Left ventricle myocardium superior (tissue), 1 donor: ENCODE data around the gene ITSN1. TPM values are rescaled to one million over a fixed set of nuclear protein-coding genes. Genes with fewer than 3 reads are reported as not detected.
A peak's percentile ranks its signal among the peaks of the same experiment; 100 is the strongest.
"Not testable (repeated sequence)": the region's sequence is repeated elsewhere in the genome, so short reads cannot be mapped to it uniquely, and the experiment has no call there.

ENCODE experiments used
- ATAC-seq: fragments of 200-7000 bp; cut with Tn5 transposase; one replicate; pipeline ENCODE4 v1.9.1; 2020; ENCODE audit warnings: mild to moderate bottlenecking, moderate library complexity
- DNase-seq: peaks from one replicate; pipeline ENCODE4 v3.0.0-alpha.2; 2020
- intact Hi-C: fragments of 100-400 bp; cut with micrococcal nuclease; formaldehyde crosslinking; loops from one replicate; pipeline ENCODE4 v1.11.0; 2022
- total RNA-seq: library from RNA; stranded (reverse); fragmentation: NEBNext Ultra II Directional; extraction: Animal tissue kit (Norgen Biotek cat#: 25700); gene quantifications from one replicate; pipeline ENCODE4 v1.2.1, GENCODE V29; 2021
- donor health status: DM: no; HTN: yes; CAD: no; lungs with severe emphysema.

The ITSN1 gene
- total RNA-seq, 1 donor from 2014 or later: 44.4 TPM

GRCh38 chr21:33895356-33895755 is 253.1 kb downstream of the ITSN1 start:
- intact Hi-C loops: no loop called here
- ATAC-seq (no peak), DNase-seq (no peak)

- intact Hi-C loops: no loop called here
- DNase-seq (no peak), ATAC-seq (no peak)
These were observed 254.4 kb downstream of the ITSN1 start for GRCh38 chr21:33896691-33897090.

GRCh38 chr21:33897098-33897497 is 254.8 kb downstream of the ITSN1 start:
- DNase-seq (no peak), ATAC-seq (no peak)
- intact Hi-C loops: no loop called here

- ATAC-seq (no peak), DNase-seq (no peak)
- intact Hi-C loops: no loop called here
These were observed 255.4 kb downstream of the ITSN1 start for GRCh38 chr21:33897739-33898138.

GRCh38 chr21:33898586-33898985 is 256.3 kb downstream of the ITSN1 start:
- DNase-seq (no peak), ATAC-seq (no peak)
- intact Hi-C loops: no loop called here

GRCh38 chr21:33899199-33899598 is 256.9 kb downstream of the ITSN1 start:
- DNase-seq (no peak), ATAC-seq (no peak)
- intact Hi-C loops: no loop called here

- no peak for DNase-seq
- ATAC-seq: peak; percentile 63
- intact Hi-C loops: no loop called here
These were observed 259.3 kb downstream of the ITSN1 start for GRCh38 chr21:33901412-33902288.

- intact Hi-C loops: no loop called here
- ATAC-seq (peak; percentile 69), DNase-seq (peak; percentile 48)
These were observed 260.0 kb downstream of the ITSN1 start for GRCh38 chr21:33902349-33902748.

- intact Hi-C loops: no loop called here
- ATAC-seq: no peak
- no peak for DNase-seq
These were observed 261.7 kb downstream of the ITSN1 start for GRCh38 chr21:33904041-33904440.

GRCh38 chr21:33908760-33909159 is 266.5 kb downstream of the ITSN1 start:
- intact Hi-C loops: no loop called here
- DNase-seq (no peak), ATAC-seq (no peak)

- intact Hi-C loops: no loop called here
- no peak for DNase-seq
- ATAC-seq: peak; percentile 40
These were observed 267.5 kb downstream of the ITSN1 start for GRCh38 chr21:33909756-33910155.

- DNase-seq: no peak
- no peak for ATAC-seq
- intact Hi-C loops: no loop called here
These were observed 271.9 kb downstream of the ITSN1 start for GRCh38 chr21:33914188-33914587.

GRCh38 chr21:33915368-33916199 is 273.3 kb downstream of the ITSN1 start, which contains the start of gene ATP5PO:
Gene ATP5PO, minus strand, starts transcription at chr21:33915804. Its CDS starts 41 bp downstream, at chr21:33915763.
- intact Hi-C loops: loop anchor here (5.0 kb wide), 1 partner anchor 432 kb away; no protein-coding TSS in a partner anchor
- ATAC-seq: peak; percentile 99
- DNase-seq: peak; percentile 99

- intact Hi-C loops: loop anchor here (5.0 kb wide), 1 partner anchor 431 kb away; no protein-coding TSS in a partner anchor
- ATAC-seq (peak; percentile 3), DNase-seq (no peak)
These were observed 273.9 kb downstream of the ITSN1 start for GRCh38 chr21:33916200-33916567.

GRCh38 chr21:33917421-33917820 is 275.1 kb downstream of the ITSN1 start:
- no peak for DNase-seq
- intact Hi-C loops: loop anchor here (5.0 kb wide), 1 partner anchor 430 kb away; no protein-coding TSS in a partner anchor
- ATAC-seq: no peak

GRCh38 chr21:33924079-33924765 is 281.9 kb downstream of the ITSN1 start:
- intact Hi-C loops: loop anchor here (10.0 kb wide), 1 partner anchor 281 kb away; no protein-coding TSS in a partner anchor
- peak; percentile 97 for ATAC-seq
- DNase-seq: peak; percentile 91

- intact Hi-C loops: loop anchor here (10.0 kb wide), 1 partner anchor 280 kb away; no protein-coding TSS in a partner anchor
- ATAC-seq (peak; percentile 23), DNase-seq (no peak)
These were observed 282.4 kb downstream of the ITSN1 start for GRCh38 chr21:33924766-33925100.

GRCh38 chr21:33926248-33926647 is 283.9 kb downstream of the ITSN1 start:
- ATAC-seq, DNase-seq: not testable (repeated sequence)
- intact Hi-C loops: loop anchor here (10.0 kb wide), 1 partner anchor 279 kb away; no protein-coding TSS in a partner anchor
